ENCODE results near the gene PLA1A.
"Not testable (repeated sequence)": the region's sequence is repeated elsewhere in the genome, so short reads cannot be mapped to it uniquely, and the experiment has no call there.

PLA1A gene

DNA sequence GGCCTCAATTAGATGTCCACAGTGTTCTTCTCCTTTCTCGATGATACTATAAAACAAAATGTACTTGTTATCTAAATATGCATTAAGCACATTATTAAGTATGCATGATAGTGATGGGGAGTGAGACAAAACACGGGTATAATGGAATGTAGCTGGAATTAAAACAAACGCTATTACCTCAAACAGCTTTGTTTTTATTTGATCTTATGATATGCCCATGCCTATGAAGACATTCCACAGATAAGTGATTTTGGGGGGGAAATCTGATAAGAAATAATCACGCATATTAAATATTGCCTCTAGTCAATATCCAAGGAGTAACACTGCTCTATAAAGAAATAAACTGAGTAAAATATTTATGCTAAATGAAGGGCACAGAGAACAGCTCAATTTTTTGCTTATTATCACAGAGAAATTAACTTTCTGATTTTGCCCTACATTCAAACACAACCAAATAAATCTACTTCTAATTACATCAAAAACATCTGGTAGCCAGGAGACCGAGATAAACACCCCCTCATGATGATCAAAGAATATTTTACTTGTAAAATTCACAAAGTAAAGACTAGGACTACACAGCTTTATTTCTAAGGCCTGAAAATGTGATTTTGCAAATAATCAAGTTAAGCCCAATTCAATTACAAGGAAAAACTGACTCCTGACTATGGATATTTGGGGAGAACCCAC, 77.6 kb downstream of the PLA1A start:
- POLR2A ChIA-PET (ENCODE audit: low non-redundant PET) = no interaction called here
- CTCF ChIA-PET = interaction anchor here (0.6 kb wide), 1 partner anchor 863 kb away, joined by 3 read pairs; no protein-coding TSS in a partner anchor
- no peak overlapping the region for H3K27ac ChIP-seq
- TF ChIP-seq, protein P1, sequence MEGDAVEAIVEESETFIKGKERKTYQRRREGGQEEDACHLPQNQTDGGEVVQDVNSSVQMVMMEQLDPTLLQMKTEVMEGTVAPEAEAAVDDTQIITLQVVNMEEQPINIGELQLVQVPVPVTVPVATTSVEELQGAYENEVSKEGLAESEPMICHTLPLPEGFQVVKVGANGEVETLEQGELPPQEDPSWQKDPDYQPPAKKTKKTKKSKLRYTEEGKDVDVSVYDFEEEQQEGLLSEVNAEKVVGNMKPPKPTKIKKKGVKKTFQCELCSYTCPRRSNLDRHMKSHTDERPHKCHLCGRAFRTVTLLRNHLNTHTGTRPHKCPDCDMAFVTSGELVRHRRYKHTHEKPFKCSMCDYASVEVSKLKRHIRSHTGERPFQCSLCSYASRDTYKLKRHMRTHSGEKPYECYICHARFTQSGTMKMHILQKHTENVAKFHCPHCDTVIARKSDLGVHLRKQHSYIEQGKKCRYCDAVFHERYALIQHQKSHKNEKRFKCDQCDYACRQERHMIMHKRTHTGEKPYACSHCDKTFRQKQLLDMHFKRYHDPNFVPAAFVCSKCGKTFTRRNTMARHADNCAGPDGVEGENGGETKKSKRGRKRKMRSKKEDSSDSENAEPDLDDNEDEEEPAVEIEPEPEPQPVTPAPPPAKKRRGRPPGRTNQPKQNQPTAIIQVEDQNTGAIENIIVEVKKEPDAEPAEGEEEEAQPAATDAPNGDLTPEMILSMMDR (conservative IDR thresholded peaks at IDR 0.05; ENCODE audit: low read depth) = no peak
- DNase-seq (ENCODE audit: low spot score) = no peak

DNA sequence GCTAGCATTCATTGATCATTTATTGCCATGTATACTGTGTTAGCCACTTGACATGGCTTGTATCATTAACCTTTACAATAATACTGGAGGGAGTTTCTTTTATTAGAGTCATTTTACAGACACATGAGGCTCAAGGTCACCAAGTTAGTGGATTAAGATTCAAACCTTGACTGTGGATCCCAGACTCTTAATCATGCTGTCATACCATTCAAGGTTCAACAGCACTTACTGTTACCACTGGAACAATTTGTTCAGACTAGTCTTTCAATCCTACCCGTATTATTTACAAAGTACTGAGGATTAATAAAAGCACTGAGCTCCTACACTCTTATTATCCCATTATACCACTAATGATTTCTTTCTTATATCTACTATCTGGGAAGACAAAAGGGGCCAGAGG, 78.3 kb downstream of the PLA1A start:
- ChIA-PET CTCF (no interaction called here), POLR2A (ENCODE audit: low non-redundant PET) (interaction anchor here (1.9 kb wide), 1 partner anchor 177 kb away, joined by 5 read pairs; the partner anchor contains the start of gene TIMMDC1)
- TF ChIP-seq, protein P1 (conservative IDR thresholded peaks at IDR 0.05; ENCODE audit: low read depth) = no peak
- DNase-seq (ENCODE audit: low spot score) = no peak
- H3K27ac ChIP-seq = no peak overlapping the region

- H3K27ac ChIP-seq = peak within 1 kb of the TSS; percentile 96
- TF ChIP-seq, protein P1 (conservative IDR thresholded peaks at IDR 0.05; ENCODE audit: low read depth) = no peak
- ChIA-PET CTCF (interaction anchor here (0.6 kb wide), 1 partner anchor 202 kb away, joined by 3 read pairs; no protein-coding TSS in a partner anchor), POLR2A (ENCODE audit: low non-redundant PET) (interaction anchor here (0.5 to 1.9 kb wide), 2 partner anchors 157 to 178 kb away, joined by 4 to 5 read pairs; partner anchors contain the start of gene TIMMDC1)
- DNase-seq (ENCODE audit: low spot score) = peak; percentile 99
Measured at GRCh38 chr3:119676771-119677640, 79.3 kb downstream of the PLA1A start, which contains the start of gene COX17. TSS of gene COX17 (minus strand) at chr3:119677406. CDS start at chr3:119677310, 96 bp downstream.

DNA sequence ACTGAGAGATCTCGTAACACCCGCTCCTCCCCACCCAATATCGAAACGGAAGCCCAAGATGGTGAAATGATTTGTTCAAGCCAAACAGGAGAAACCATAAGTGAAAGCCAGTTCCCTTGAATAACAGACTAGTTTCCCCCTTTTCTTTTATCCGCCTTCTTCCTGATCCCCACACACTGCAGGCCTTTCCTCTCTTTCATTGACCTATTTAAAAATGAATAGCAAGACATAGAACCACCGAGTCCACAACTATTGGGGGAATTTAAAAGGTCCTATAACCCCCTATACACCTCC, 79.9 kb downstream of the PLA1A start:
- POLR2A ChIA-PET (ENCODE audit: low non-redundant PET) = interaction anchor here (1.9 kb wide), 1 partner anchor 179 kb away, joined by 5 read pairs; the partner anchor contains the start of gene TIMMDC1
- no peak for DNase-seq (ENCODE audit: low spot score)
- TF ChIP-seq, protein P1 (conservative IDR thresholded peaks at IDR 0.05; ENCODE audit: low read depth) = no peak
- CTCF ChIA-PET = no interaction called here
- H3K27ac ChIP-seq = peak overlapping the region; percentile 96

DNA sequence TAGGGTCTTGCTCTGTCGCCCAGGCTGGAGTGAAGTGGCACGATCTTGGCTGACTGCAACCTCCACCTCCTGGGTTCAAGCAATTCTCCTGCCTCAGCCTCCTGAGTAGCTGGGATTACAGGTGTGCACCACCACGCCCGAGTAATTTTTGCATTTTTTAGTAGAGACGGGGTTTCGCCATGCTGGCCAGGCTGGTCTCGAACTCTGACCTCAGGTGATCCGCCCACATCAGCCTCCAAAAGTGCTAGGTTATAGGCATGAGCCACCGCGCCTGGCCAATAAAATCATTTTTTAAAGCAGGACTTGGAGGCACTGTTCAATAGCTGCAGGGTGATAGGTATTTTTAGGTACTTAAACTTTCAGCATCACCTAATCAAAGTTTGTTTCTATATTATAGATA, 80.5 kb downstream of the PLA1A start:
- DNase-seq (ENCODE audit: low spot score); POLR2A ChIA-PET (ENCODE audit: low non-redundant PET); H3K27ac ChIP-seq: not testable (repeated sequence)
- CTCF ChIA-PET = interaction anchor here (0.6 kb wide), 1 partner anchor 643 kb away, joined by 4 read pairs; no protein-coding TSS in a partner anchor
